Stimulated activated naive B cell treated with anti-CD40 and anti-IgM and Interleukin-4, amounts not matched to agents 10 μg/mL and 1 μg/mL and 100 μg/mL, for 72 hours (primary cell): ENCODE data around the gene TTLL9.
A peak's percentile ranks its signal among the peaks of the same experiment; 100 is the strongest.
"Not testable (repeated sequence)": the region's sequence is repeated elsewhere in the genome, so short reads cannot be mapped to it uniquely, and the experiment has no call there.

ENCODE experiments used
- ATAC-seq, 2 donors: fragments of 150-1000 bp; cut with Tn5 transposase; replicated peaks; 2 replicates each; pipeline ENCODE4 v1.10.0; 2021; ENCODE audit warnings: moderate library complexity in 1 of 2
- DNase-seq: peaks from one replicate; pipeline ENCODE4 v3.0.0; 2021
- H3K27ac Mint-ChIP-seq: one replicate; pipeline ENCODE4 v1.8.0; 2022; ENCODE audit warnings: mild to moderate bottlenecking, mixed read lengths
- H3K27me3 Mint-ChIP-seq, 2 donors: one replicate each; pipeline ENCODE4 v1.8.0; 2022; ENCODE audit warnings: mixed read lengths in 2 of 2
- H3K36me3 Mint-ChIP-seq, 2 donors: one replicate each; pipeline ENCODE4 v1.8.0; 2022; ENCODE audit warnings: mixed read lengths in 2 of 2, mild to moderate bottlenecking in 1 of 2
- H3K4me1 Mint-ChIP-seq, 2 donors: one replicate each; pipeline ENCODE4 v1.8.0; 2022; ENCODE audit warnings: mixed read lengths in 2 of 2, mild to moderate bottlenecking in 1 of 2
- H3K4me3 Mint-ChIP-seq, 2 donors: one replicate each; pipeline ENCODE4 v1.8.0; 2022; ENCODE audit warnings: mild to moderate bottlenecking in 2 of 2, mixed read lengths in 2 of 2, moderate library complexity in 1 of 2
- H3K9me3 Mint-ChIP-seq, 2 donors: one replicate each; pipeline ENCODE4 v1.8.0; 2022; ENCODE audit warnings: mixed read lengths in 2 of 2, mild to moderate bottlenecking in 1 of 2

The TTLL9 gene

GRCh38 chr20:31918466-31919105 is 48.2 kb downstream of the TTLL9 start:
- Mint-ChIP-seq H3K4me3 (no peak overlapping the region), H3K9me3 (peaks cover 0 to 2% of the 10 kb centered on the region in 2 donors), H3K27me3 (peaks cover 8 to 9% of the 10 kb centered on the region in 2 donors), H3K36me3 (peaks cover 3% of the 10 kb centered on the region in 2 donors), H3K27ac (no peak overlapping the region), H3K4me1 (peaks cover 22 to 33% of the 10 kb centered on the region in 2 donors)
- ATAC-seq (no peak), DNase-seq (no peak)

- peaks cover 32 to 43% of the 10 kb centered on the region in 2 donors for H3K4me1 Mint-ChIP-seq
- ATAC-seq = no peak
- H3K27ac Mint-ChIP-seq = no peak overlapping the region
- H3K27me3 Mint-ChIP-seq = peaks cover 17 to 18% of the 10 kb centered on the region in 2 donors
- DNase-seq = no peak
- peaks cover 3% of the 10 kb centered on the region in 2 donors for H3K36me3 Mint-ChIP-seq
- peaks cover 0 to 2% of the 10 kb centered on the region in 2 donors for H3K9me3 Mint-ChIP-seq
- H3K4me3 Mint-ChIP-seq = no peak overlapping the region
These were observed 49.1 kb downstream of the TTLL9 start for GRCh38 chr20:31919410-31920155.

GRCh38 chr20:31920275-31920855 is 49.9 kb downstream of the TTLL9 start:
- ATAC-seq (no peak), DNase-seq (no peak)
- Mint-ChIP-seq H3K9me3 (peaks cover 0 to 2% of the 10 kb centered on the region in 2 donors), H3K4me3 (no peak overlapping the region), H3K27ac (peak overlapping the region; percentile 56), H3K27me3 (peaks cover 18 to 21% of the 10 kb centered on the region in 2 donors), H3K36me3 (peaks cover 3% of the 10 kb centered on the region in 2 donors), H3K4me1 (peaks cover 32 to 45% of the 10 kb centered on the region in 2 donors)

- not testable (repeated sequence) for H3K4me3 Mint-ChIP-seq, H3K27ac Mint-ChIP-seq, H3K9me3 Mint-ChIP-seq, ATAC-seq, H3K36me3 Mint-ChIP-seq, DNase-seq
- peaks cover 32 to 42% of the 10 kb centered on the region in 2 donors for H3K4me1 Mint-ChIP-seq
- peaks cover 27 to 28% of the 10 kb centered on the region in 2 donors for H3K27me3 Mint-ChIP-seq
These were observed 51.0 kb downstream of the TTLL9 start for GRCh38 chr20:31921480-31921879.

GRCh38 chr20:31922181-31922580 is 51.7 kb downstream of the TTLL9 start:
- peaks cover 3% of the 10 kb centered on the region in 2 donors for H3K36me3 Mint-ChIP-seq
- no peak overlapping the region for H3K4me3 Mint-ChIP-seq
- peaks cover 32 to 39% of the 10 kb centered on the region in 2 donors for H3K4me1 Mint-ChIP-seq
- DNase-seq (no peak), ATAC-seq (no peak)
- peaks cover 27 to 29% of the 10 kb centered on the region in 2 donors for H3K27me3 Mint-ChIP-seq
- H3K27ac Mint-ChIP-seq = no peak overlapping the region
- peaks cover 0 to 4% of the 10 kb centered on the region in 2 donors for H3K9me3 Mint-ChIP-seq

- no peak overlapping the region for H3K27ac Mint-ChIP-seq
- H3K4me1 Mint-ChIP-seq = peaks cover 32 to 39% of the 10 kb centered on the region in 2 donors
- H3K27me3 Mint-ChIP-seq = peaks cover 27 to 29% of the 10 kb centered on the region in 2 donors
- H3K9me3 Mint-ChIP-seq = peaks cover 0 to 4% of the 10 kb centered on the region in 2 donors
- H3K36me3 Mint-ChIP-seq = peaks cover 3% of the 10 kb centered on the region in 2 donors
- DNase-seq (no peak), ATAC-seq (no peak)
- no peak overlapping the region for H3K4me3 Mint-ChIP-seq
These were observed 52.2 kb downstream of the TTLL9 start for GRCh38 chr20:31922588-31922987.

- peak overlapping the region; percentile 91 for H3K27ac Mint-ChIP-seq
- H3K4me3 Mint-ChIP-seq = peak overlapping the region; percentile 43 to 66
- H3K27me3 Mint-ChIP-seq = peaks cover 27 to 29% of the 10 kb centered on the region in 2 donors
- H3K36me3 Mint-ChIP-seq = peaks cover 3% of the 10 kb centered on the region in 2 donors
- ATAC-seq (peak; percentile 95 to 96), DNase-seq (peak; percentile 81)
- peaks cover 0 to 4% of the 10 kb centered on the region in 2 donors for H3K9me3 Mint-ChIP-seq
- H3K4me1 Mint-ChIP-seq = peaks cover 21 to 28% of the 10 kb centered on the region in 2 donors
These were observed 53.2 kb downstream of the TTLL9 start for GRCh38 chr20:31923388-31924331.

GRCh38 chr20:31924561-31924960 is 54.1 kb downstream of the TTLL9 start:
- Mint-ChIP-seq H3K4me3 (peak overlapping the region in 1 of 2 donors; percentile 15), H3K27me3 (peaks cover 27 to 29% of the 10 kb centered on the region in 2 donors), H3K9me3 (peaks cover 0 to 4% of the 10 kb centered on the region in 2 donors), H3K36me3 (peaks cover 3% of the 10 kb centered on the region in 2 donors), H3K4me1 (peaks cover 19 to 24% of the 10 kb centered on the region in 2 donors), H3K27ac (peak overlapping the region; percentile 91)
- no peak for ATAC-seq
- no peak for DNase-seq

- H3K27me3 Mint-ChIP-seq = peaks cover 23 to 27% of the 10 kb centered on the region in 2 donors
- H3K9me3 Mint-ChIP-seq = peaks cover 0 to 4% of the 10 kb centered on the region in 2 donors
- no peak for DNase-seq
- no peak overlapping the region for H3K4me3 Mint-ChIP-seq
- H3K4me1 Mint-ChIP-seq = peaks cover 20 to 22% of the 10 kb centered on the region in 2 donors
- H3K27ac Mint-ChIP-seq = peak overlapping the region; percentile 88
- ATAC-seq = no peak
- H3K36me3 Mint-ChIP-seq = peaks cover 2 to 3% of the 10 kb centered on the region in 2 donors
These were observed 55.2 kb downstream of the TTLL9 start for GRCh38 chr20:31925631-31926030.

- DNase-seq = no peak
- Mint-ChIP-seq H3K4me1 (peaks cover 19 to 20% of the 10 kb centered on the region in 2 donors), H3K4me3 (no peak overlapping the region), H3K36me3 (peaks cover 0 to 3% of the 10 kb centered on the region in 2 donors), H3K27ac (no peak overlapping the region), H3K27me3 (peaks cover 19 to 32% of the 10 kb centered on the region in 2 donors), H3K9me3 (peaks cover 0 to 4% of the 10 kb centered on the region in 2 donors)
- no peak for ATAC-seq
These were observed 56.1 kb downstream of the TTLL9 start for GRCh38 chr20:31926493-31926892.

GRCh38 chr20:31927627-31928159 is 57.3 kb downstream of the TTLL9 start:
- Mint-ChIP-seq H3K27ac (no peak overlapping the region), H3K36me3 (peaks cover 0 to 2% of the 10 kb centered on the region in 2 donors), H3K4me3 (no peak overlapping the region), H3K4me1 (peaks cover 19 to 20% of the 10 kb centered on the region in 2 donors), H3K9me3 (peaks cover 0 to 4% of the 10 kb centered on the region in 2 donors), H3K27me3 (peaks cover 19 to 33% of the 10 kb centered on the region in 2 donors)
- ATAC-seq (no peak), DNase-seq (no peak)

GRCh38 chr20:31929631-31930030 is 59.2 kb downstream of the TTLL9 start:
- H3K27ac Mint-ChIP-seq, H3K9me3 Mint-ChIP-seq, H3K4me1 Mint-ChIP-seq, H3K4me3 Mint-ChIP-seq, H3K36me3 Mint-ChIP-seq, ATAC-seq, DNase-seq: not testable (repeated sequence)
- peaks cover 9 to 20% of the 10 kb centered on the region in 2 donors for H3K27me3 Mint-ChIP-seq

- Mint-ChIP-seq H3K27me3 (peaks cover 2 to 15% of the 10 kb centered on the region in 2 donors), H3K4me1 (peaks cover 0 to 2% of the 10 kb centered on the region in 2 donors), H3K4me3 (no peak overlapping the region), H3K27ac (no peak overlapping the region), H3K9me3 (peaks cover 0 to 4% of the 10 kb centered on the region in 2 donors), H3K36me3 (peaks cover 0 to 2% of the 10 kb centered on the region in 2 donors)
- DNase-seq = no peak
- no peak for ATAC-seq
These were observed 60.3 kb downstream of the TTLL9 start for GRCh38 chr20:31930779-31931178.
